HG02571 (cell line): ENCODE data around the gene SIGLEC8.

ENCODE experiments used
- ATAC-seq: cut with Tn5 transposase; IDR thresholded peaks from one replicate; pipeline ENCODE4 v1.9.1; 2021; ENCODE audit warnings: mild to moderate bottlenecking, moderate library complexity; ENCODE audit not compliant: unreplicated experiment

Gene SIGLEC8

GRCh38 chr19:51407511-51408131 lies 50.6 kb downstream of the SIGLEC8 start:
- ATAC-seq: no peak

- no peak for ATAC-seq
These were observed 56.1 kb downstream of the SIGLEC8 start for GRCh38 chr19:51402117-51402516.
